ENCODE measurements around the gene BTBD2.

BTBD2 gene

GRCh38 chr19:2015608-2015950 lies at the start of gene BTBD2:
BTBD2 (minus strand) TSS chr19:2015714; CDS start chr19:2015703, 11 bp downstream.
- peak within 1 kb of the TSS; percentile 61 to 76 for H3K4me3 ChIP-seq (replicated peaks in 1 of 2; ENCODE audit: low read depth in 2 of 2, low read length in 2 of 2)
- DNase-seq (ENCODE audit: low read depth in 2 of 2), result peak; percentile 77 to 92
- no peak for TF ChIP-seq CTCF (IDR thresholded peaks at IDR 0.05; ENCODE audit: low read depth, low read length)

- TF ChIP-seq CTCF (IDR thresholded peaks at IDR 0.05; ENCODE audit: low read depth, low read length), result no peak
- DNase-seq (ENCODE audit: low read depth in 2 of 2), result no peak
- H3K4me3 ChIP-seq (replicated peaks in 1 of 2; ENCODE audit: low read depth in 2 of 2, low read length in 2 of 2), result no peak overlapping the region
Observed at GRCh38 chr19:2064788-2065524, 49.4 kb upstream of the BTBD2 start.

DNA sequence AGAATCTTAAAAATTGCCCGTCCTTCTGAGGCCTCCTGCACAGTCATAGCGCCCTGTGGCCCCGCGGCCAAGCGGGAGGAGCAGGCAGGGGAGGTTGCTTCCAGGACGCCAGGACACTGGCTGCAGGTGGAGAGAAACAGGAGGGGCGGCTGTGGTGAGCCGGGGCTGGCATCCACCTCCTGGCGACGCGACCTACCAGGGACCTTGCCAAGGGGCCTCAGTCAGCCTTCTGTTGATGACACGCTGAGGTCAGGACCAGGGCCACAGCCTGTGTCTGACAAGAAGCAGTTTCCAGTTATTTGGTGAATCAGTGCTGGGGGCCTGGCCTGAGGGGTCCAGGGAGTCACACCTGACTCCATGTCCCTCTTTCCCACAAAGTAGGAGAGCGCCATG lies 48.9 kb upstream of the BTBD2 start:
- no peak for TF ChIP-seq CTCF (IDR thresholded peaks at IDR 0.05; ENCODE audit: low read depth, low read length)
- no peak overlapping the region for H3K4me3 ChIP-seq (replicated peaks in 1 of 2; ENCODE audit: low read depth in 2 of 2, low read length in 2 of 2)
- no peak for DNase-seq (ENCODE audit: low read depth in 2 of 2)

- TF ChIP-seq CTCF (IDR thresholded peaks at IDR 0.05; ENCODE audit: low read depth, low read length), result no peak
- no peak overlapping the region for H3K4me3 ChIP-seq (replicated peaks in 1 of 2; ENCODE audit: low read depth in 2 of 2, low read length in 2 of 2)
- no peak for DNase-seq (ENCODE audit: low read depth in 2 of 2)
Observed at GRCh38 chr19:2063824-2064223, 48.3 kb upstream of the BTBD2 start.

GRCh38 chr19:2062770-2063169 lies 47.3 kb upstream of the BTBD2 start:
- no peak for TF ChIP-seq CTCF (IDR thresholded peaks at IDR 0.05; ENCODE audit: low read depth, low read length)
- no peak overlapping the region for H3K4me3 ChIP-seq (replicated peaks in 1 of 2; ENCODE audit: low read depth in 2 of 2, low read length in 2 of 2)
- DNase-seq (ENCODE audit: low read depth in 2 of 2), result no peak

GRCh38 chr19:2062389-2062729 lies 46.8 kb upstream of the BTBD2 start:
- H3K4me3 ChIP-seq (replicated peaks in 1 of 2; ENCODE audit: low read depth in 2 of 2, low read length in 2 of 2), result no peak overlapping the region
- TF ChIP-seq CTCF (IDR thresholded peaks at IDR 0.05; ENCODE audit: low read depth, low read length), result no peak
- DNase-seq (ENCODE audit: low read depth in 2 of 2), result no peak
